ENCODE measurements around the gene KIAA1958. TPM values are rescaled to one million over a fixed set of nuclear protein-coding genes. Genes with fewer than 3 reads are reported as not detected.
A peak's percentile ranks its signal among the peaks of the same experiment; 100 is the strongest.

Gene KIAA1958
- total and polyA plus RNA-seq, 2 of the 4 experiments (the other 2 are of a cell fraction) = 0.65 to 1.8 TPM

- Histone ChIP-seq H4K5ac (ENCODE audit: low read depth, low read length) (no peak overlapping the region), H3K79me1 (ENCODE audit: low read depth in 1 of 2, low read length in 2 of 2) (no peaks in the 10 kb centered on the region), H3K4ac (ENCODE audit: low read depth, low read length) (no peak overlapping the region), H4K91ac (ENCODE audit: insufficient read depth, low read depth, low read length) (no peak overlapping the region), H3K4me3 (ENCODE audit: insufficient read depth, low read depth, low read length) (no peak overlapping the region), H3K56ac (ENCODE audit: extremely low read depth, insufficient read depth, low read length) (no peak overlapping the region; the same call in 1 of the 2 replicates), H2BK20ac (ENCODE audit: low read depth, low read length) (no peak overlapping the region), H4K20me1 (ENCODE audit: insufficient read depth, low read length) (no peaks in the 10 kb centered on the region), H3K18ac (ENCODE audit: low read depth, low read length) (peak overlapping the region; percentile 31; the same call in 1 of the 2 replicates), H3K4me2 (ENCODE audit: low read depth, low read length) (no peak overlapping the region), H2AK5ac (ENCODE audit: low read depth, low read length) (peak overlapping the region; percentile 21; the same call in 1 of the 2 replicates), H3K27ac (ENCODE audit: insufficient read depth, low read length) (no peak overlapping the region), H3K36me3 (ENCODE audit: control insufficient read depth, insufficient read depth, low read length) (no peaks in the 10 kb centered on the region), H4K8ac (ENCODE audit: low read depth in 2 of 2, low read length in 2 of 2) (no peak overlapping the region), H3K9me3 (ENCODE audit: control insufficient read depth, insufficient read depth, low read length) (no peaks in the 10 kb centered on the region), H2AK9ac (replicated peaks; ENCODE audit: low read depth, low read length, poor library complexity) (no peak overlapping the region), H3K9ac (ENCODE audit: low read depth, low read length) (no peak overlapping the region), H2BK120ac (ENCODE audit: low read depth, low read length) (no peak overlapping the region), H3K4me1 (ENCODE audit: control insufficient read depth, insufficient read depth, low read length) (peaks cover 3% of the 10 kb centered on the region), H3K9me1 (ENCODE audit: insufficient read depth, low read length) (peaks cover 5% of the 10 kb centered on the region; the same call in 1 of the 2 replicates), H3K27me3 (ENCODE audit: control insufficient read depth, insufficient read depth, low read length) (no peaks in the 10 kb centered on the region), H2BK5ac (ENCODE audit: low read depth, low read length, poor library complexity, severe bottlenecking) (no peak overlapping the region), H3K23ac (ENCODE audit: low read depth, low read length) (no peak overlapping the region), H2BK15ac (ENCODE audit: low read depth, low read length) (no peak overlapping the region), H3K14ac (replicated peaks; ENCODE audit: low read depth, low read length) (no peak overlapping the region), H2AFZ (replicated peaks; ENCODE audit: low read length, poor library complexity) (no peak overlapping the region)
- no peak for ATAC-seq (ENCODE audit: low read depth)
- dilution Hi-C loops (cut with HindIII; ENCODE audit: low sequenced_read_pairs, unreplicated experiment) (no loop called here), intact Hi-C loops (cut with micrococcal nuclease) (loop anchor here (5.0 kb wide), 1 partner anchor 36 kb away; no protein-coding TSS in a partner anchor), in situ Hi-C loops (cut with MboI; ENCODE audit: low sequenced_read_pairs) (no loop called here)
- POLR2A ChIA-PET (ENCODE audit: unreplicated experiment) = no interaction called here
- TF ChIP-seq RCOR1 (IDR thresholded peaks at IDR 0.05; ENCODE audit: insufficient replicate concordance, low read length) (no peak), FOS (IDR thresholded peaks at IDR 0.05; ENCODE audit: low read depth, low read length) (no peak), MAFK (IDR thresholded peaks at IDR 0.05; ENCODE audit: low read depth, low read length) (no peak), SMC3 (IDR thresholded peaks at IDR 0.05; ENCODE audit: low read depth, low read length) (no peak), RAD21 (IDR thresholded peaks at IDR 0.05; ENCODE audit: low read length) (no peak), NFE2L2 (IDR thresholded peaks at IDR 0.05; ENCODE audit: low read depth, low read length) (no peak), BHLHE40 (IDR thresholded peaks at IDR 0.05; ENCODE audit: low read depth, low read length) (no peak)
- TF ChIP-seq, protein P1, sequence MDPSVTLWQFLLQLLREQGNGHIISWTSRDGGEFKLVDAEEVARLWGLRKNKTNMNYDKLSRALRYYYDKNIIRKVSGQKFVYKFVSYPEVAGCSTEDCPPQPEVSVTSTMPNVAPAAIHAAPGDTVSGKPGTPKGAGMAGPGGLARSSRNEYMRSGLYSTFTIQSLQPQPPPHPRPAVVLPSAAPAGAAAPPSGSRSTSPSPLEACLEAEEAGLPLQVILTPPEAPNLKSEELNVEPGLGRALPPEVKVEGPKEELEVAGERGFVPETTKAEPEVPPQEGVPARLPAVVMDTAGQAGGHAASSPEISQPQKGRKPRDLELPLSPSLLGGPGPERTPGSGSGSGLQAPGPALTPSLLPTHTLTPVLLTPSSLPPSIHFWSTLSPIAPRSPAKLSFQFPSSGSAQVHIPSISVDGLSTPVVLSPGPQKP (IDR thresholded peaks at IDR 0.05; ENCODE audit: borderline replicate concordance, low read depth, low read length) = no peak
- TF ChIP-seq, protein P2, sequence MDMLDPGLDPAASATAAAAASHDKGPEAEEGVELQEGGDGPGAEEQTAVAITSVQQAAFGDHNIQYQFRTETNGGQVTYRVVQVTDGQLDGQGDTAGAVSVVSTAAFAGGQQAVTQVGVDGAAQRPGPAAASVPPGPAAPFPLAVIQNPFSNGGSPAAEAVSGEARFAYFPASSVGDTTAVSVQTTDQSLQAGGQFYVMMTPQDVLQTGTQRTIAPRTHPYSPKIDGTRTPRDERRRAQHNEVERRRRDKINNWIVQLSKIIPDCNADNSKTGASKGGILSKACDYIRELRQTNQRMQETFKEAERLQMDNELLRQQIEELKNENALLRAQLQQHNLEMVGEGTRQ (IDR thresholded peaks at IDR 0.05; ENCODE audit: low read depth, low read length) = no peak
- no CpG with 5 or more reads among the region's 3 CpGs for WGBS, 2 experiments (ENCODE audit: extremely low coverage in 2 of 2, insufficient read length in 1 of 2)
- no peak for DNase-seq
- no TSS peak for BruUV-seq (replicated peaks)
- CTCF ChIA-PET = no interaction called here
Measured at GRCh38 chr9:112533660-112534059, 47.0 kb downstream of the KIAA1958 start.
